ENCODE results near the gene POLD1.

- no peak for TF ChIP-seq CTCF (IDR thresholded peaks at IDR 0.05; ENCODE audit: low read depth, low read length, poor library complexity, severe bottlenecking)
- TF ChIP-seq EZH2phosphoT487 (IDR thresholded peaks at IDR 0.05; ENCODE audit: borderline replicate concordance, low read length), result no peak
These were observed 28.3 kb downstream of the POLD1 start for GRCh38 chr19:50412419-50412818.
